Mammary epithelial cell (primary cell): ENCODE results near the gene ACO1.

ENCODE experiments used
- EZH2 ChIP-seq: IDR thresholded peaks from 2 replicates; pipeline ENCODE4 v1.6.1; 2012; ENCODE audit warnings: low read length, inconsistent platforms, borderline replicate concordance
- TF ChIP-seq, protein P1 (sequence below), 2 donors: IDR thresholded peaks in 1 of 2; conservative IDR thresholded peaks in 1 of 2; 2 replicates each; pipeline ENCODE4 v1.5.1; 2011 to 2012; ENCODE audit warnings: inconsistent platforms in 2 of 2, low read length in 2 of 2, mild to moderate bottlenecking in 2 of 2, control low read depth in 1 of 2, low read depth in 1 of 2; ENCODE audit not compliant: insufficient read depth in 1 of 2; ENCODE audit errors: extremely low read depth in 1 of 2

DNA sequence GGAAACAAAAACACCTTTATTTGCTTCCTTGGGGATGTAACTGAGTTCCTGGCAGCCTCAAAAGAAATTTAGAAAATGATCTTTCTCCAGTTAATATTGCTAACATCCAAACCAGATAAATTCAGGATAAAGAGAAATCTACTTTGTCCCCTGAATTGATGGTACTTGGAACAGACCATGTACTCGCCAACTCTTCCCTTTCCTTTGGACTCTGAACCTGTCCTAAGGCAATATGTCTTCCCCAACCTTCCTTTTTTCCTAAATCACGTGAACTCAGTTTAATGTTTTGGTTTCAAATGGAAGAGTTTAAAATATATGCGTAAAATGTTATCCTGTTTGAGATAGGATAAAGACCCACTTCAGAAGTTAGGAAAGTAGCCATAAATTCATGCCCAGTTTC lies 28.0 kb downstream of the ACO1 start:
- TF ChIP-seq, protein P1, sequence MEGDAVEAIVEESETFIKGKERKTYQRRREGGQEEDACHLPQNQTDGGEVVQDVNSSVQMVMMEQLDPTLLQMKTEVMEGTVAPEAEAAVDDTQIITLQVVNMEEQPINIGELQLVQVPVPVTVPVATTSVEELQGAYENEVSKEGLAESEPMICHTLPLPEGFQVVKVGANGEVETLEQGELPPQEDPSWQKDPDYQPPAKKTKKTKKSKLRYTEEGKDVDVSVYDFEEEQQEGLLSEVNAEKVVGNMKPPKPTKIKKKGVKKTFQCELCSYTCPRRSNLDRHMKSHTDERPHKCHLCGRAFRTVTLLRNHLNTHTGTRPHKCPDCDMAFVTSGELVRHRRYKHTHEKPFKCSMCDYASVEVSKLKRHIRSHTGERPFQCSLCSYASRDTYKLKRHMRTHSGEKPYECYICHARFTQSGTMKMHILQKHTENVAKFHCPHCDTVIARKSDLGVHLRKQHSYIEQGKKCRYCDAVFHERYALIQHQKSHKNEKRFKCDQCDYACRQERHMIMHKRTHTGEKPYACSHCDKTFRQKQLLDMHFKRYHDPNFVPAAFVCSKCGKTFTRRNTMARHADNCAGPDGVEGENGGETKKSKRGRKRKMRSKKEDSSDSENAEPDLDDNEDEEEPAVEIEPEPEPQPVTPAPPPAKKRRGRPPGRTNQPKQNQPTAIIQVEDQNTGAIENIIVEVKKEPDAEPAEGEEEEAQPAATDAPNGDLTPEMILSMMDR (conservative IDR thresholded peaks at IDR 0.05 in 1 of 2, IDR thresholded peaks at IDR 0.05 in 1 of 2; ENCODE audit: extremely low read depth in 1 of 2, insufficient read depth in 1 of 2, low read depth in 1 of 2, low read length in 2 of 2), result no peak
- no peak for TF ChIP-seq EZH2
